OCI-LY7 (cell line): ENCODE measurements around the gene SIPA1L3.

Experiments used
- EZH2phosphoT487 ChIP-seq: fragments of 200-600 bp; sonication (generic); IDR thresholded peaks from 2 replicates; pipeline ENCODE4 v1.6.1; 2018; ENCODE audit warnings: low read depth, borderline replicate concordance, mild to moderate bottlenecking, mixed run types, antibody characterized with exemption, low read length, moderate library complexity, mixed read lengths
- TF ChIP-seq, protein P1 (sequence below): fragments of 200-600 bp; sonication (generic); conservative IDR thresholded peaks from 2 replicates; pipeline ENCODE4 v1.5.1; 2014; ENCODE audit warnings: mild to moderate bottlenecking, antibody characterized with exemption, low read length, moderate library complexity, mixed read lengths

DNA sequence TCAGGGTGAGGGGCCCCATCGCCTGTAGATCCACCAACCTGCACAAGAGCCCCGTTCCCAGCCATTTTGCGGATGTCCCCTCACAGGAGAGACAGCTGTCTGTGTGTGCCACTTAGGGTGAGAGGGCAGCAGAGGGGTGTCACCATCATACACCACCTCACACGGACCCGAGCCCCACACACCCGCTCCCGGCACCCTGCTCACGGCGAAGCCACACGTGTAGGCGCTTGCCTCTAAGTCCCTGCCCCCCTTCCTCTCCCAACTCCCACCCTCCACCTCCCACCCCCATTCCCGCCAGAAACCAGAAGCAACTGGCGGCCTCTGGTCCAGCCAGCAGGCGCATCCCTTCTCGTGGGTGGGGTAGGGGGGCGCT lies 321.0 kb downstream of the SIPA1L3 start:
- TF ChIP-seq, protein P1, sequence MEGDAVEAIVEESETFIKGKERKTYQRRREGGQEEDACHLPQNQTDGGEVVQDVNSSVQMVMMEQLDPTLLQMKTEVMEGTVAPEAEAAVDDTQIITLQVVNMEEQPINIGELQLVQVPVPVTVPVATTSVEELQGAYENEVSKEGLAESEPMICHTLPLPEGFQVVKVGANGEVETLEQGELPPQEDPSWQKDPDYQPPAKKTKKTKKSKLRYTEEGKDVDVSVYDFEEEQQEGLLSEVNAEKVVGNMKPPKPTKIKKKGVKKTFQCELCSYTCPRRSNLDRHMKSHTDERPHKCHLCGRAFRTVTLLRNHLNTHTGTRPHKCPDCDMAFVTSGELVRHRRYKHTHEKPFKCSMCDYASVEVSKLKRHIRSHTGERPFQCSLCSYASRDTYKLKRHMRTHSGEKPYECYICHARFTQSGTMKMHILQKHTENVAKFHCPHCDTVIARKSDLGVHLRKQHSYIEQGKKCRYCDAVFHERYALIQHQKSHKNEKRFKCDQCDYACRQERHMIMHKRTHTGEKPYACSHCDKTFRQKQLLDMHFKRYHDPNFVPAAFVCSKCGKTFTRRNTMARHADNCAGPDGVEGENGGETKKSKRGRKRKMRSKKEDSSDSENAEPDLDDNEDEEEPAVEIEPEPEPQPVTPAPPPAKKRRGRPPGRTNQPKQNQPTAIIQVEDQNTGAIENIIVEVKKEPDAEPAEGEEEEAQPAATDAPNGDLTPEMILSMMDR = no peak
- TF ChIP-seq EZH2phosphoT487 = no peak
